IMR-90 (cell line): Measurements from ENCODE around the gene DISC1. TPM values are rescaled to one million over a fixed set of nuclear protein-coding genes. Genes with fewer than 3 reads are reported as not detected.

Experiments
- ATAC-seq: fragments of 200-7000 bp; cut with Tn5 transposase; 2 replicates; pipeline ENCODE4 v1.9.1; 2020; ENCODE audit warnings: low read depth, mild to moderate bottlenecking, moderate library complexity
- BruUV-seq: library from RNA; stranded (reverse); fragments of 400-500 nt; replicated peaks from 2 replicates; lab custom pipeline; 2021; lab: Mats Ljungman, UMichigan
- CTCF ChIA-PET: fragments of 300-600 bp; formaldehyde crosslinking; extraction: SDS; loops from one replicate; lab custom pipeline; 2021; ENCODE audit warnings: antibody characterized with exemption; lab: Yijun Ruan, JAX
- POLR2A ChIA-PET: fragments of 300-600 bp; sonication (Branson Sonifier 250); formaldehyde crosslinking; loops from one replicate; lab custom pipeline; 2022; ENCODE audit warnings: antibody characterized with exemption; ENCODE audit not compliant: unreplicated experiment; lab: Charles Lee
- DNase-seq: peaks from one replicate; pipeline ENCODE4 v3.0.0; 2013
- H2AFZ ChIP-seq: replicated peaks from 2 replicates; pipeline ENCODE3; 2013; ENCODE audit warnings: low read length, mild to moderate bottlenecking; ENCODE audit not compliant: poor library complexity
- H2AK5ac ChIP-seq: 2 replicates; pipeline ENCODE4 v1.6.1; 2013; ENCODE audit warnings: low read depth, low read length, inconsistent platforms
- H2AK9ac ChIP-seq: replicated peaks from 2 replicates; pipeline ENCODE3; 2013; ENCODE audit warnings: mild to moderate bottlenecking, low read depth, low read length, moderate library complexity; ENCODE audit not compliant: poor library complexity
- H2BK120ac ChIP-seq: 2 replicates; pipeline ENCODE4 v1.6.1; 2013; ENCODE audit warnings: low read depth, low read length, inconsistent platforms
- H2BK15ac ChIP-seq: 3 replicates; pipeline ENCODE4 v1.6.1; 2013; ENCODE audit warnings: low read depth, low read length, inconsistent platforms
- H2BK20ac ChIP-seq: 2 replicates; pipeline ENCODE4 v1.6.1; 2013; ENCODE audit warnings: low read depth, mild to moderate bottlenecking, inconsistent platforms, low read length, moderate library complexity
- H2BK5ac ChIP-seq: 2 replicates; pipeline ENCODE4 v1.6.1; 2013; ENCODE audit warnings: mild to moderate bottlenecking, low read depth, low read length, inconsistent platforms; ENCODE audit not compliant: poor library complexity, severe bottlenecking
- H3K14ac ChIP-seq: replicated peaks from 2 replicates; pipeline ENCODE4 v1.6.1; 2013; ENCODE audit warnings: low read depth, low read length, inconsistent platforms
- H3K18ac ChIP-seq: 2 replicates; pipeline ENCODE4 v1.6.1; 2013; ENCODE audit warnings: low read depth, low read length, control low read depth
- H3K23ac ChIP-seq: 2 replicates; pipeline ENCODE4 v1.6.1; 2013; ENCODE audit warnings: low read depth, low read length, inconsistent platforms
- H3K27ac ChIP-seq: 2 replicates; pipeline ENCODE4 v1.5.1; 2013; ENCODE audit warnings: mild to moderate bottlenecking, control low read depth, low read length; ENCODE audit not compliant: insufficient read depth
- H3K27me3 ChIP-seq: 2 replicates; pipeline ENCODE4 v1.6.1; 2013; ENCODE audit warnings: low read length; ENCODE audit not compliant: control insufficient read depth, insufficient read depth
- H3K36me3 ChIP-seq: 2 replicates; pipeline ENCODE4 v1.6.1; 2013; ENCODE audit warnings: low read length, mixed read lengths; ENCODE audit not compliant: control insufficient read depth, insufficient read depth
- H3K4ac ChIP-seq: 2 replicates; pipeline ENCODE4 v1.6.1; 2013; ENCODE audit warnings: low read depth, low read length, inconsistent platforms
- H3K4me1 ChIP-seq: 2 replicates; pipeline ENCODE4 v1.6.1; 2013; ENCODE audit warnings: low read length, mixed read lengths; ENCODE audit not compliant: control insufficient read depth, insufficient read depth
- H3K4me2 ChIP-seq: 2 replicates; pipeline ENCODE4 v1.6.1; 2013; ENCODE audit warnings: low read depth, mild to moderate bottlenecking, control low read depth, low read length, moderate library complexity
- H3K4me3 ChIP-seq: 2 replicates; pipeline ENCODE4 v1.5.1; 2013; ENCODE audit warnings: low read depth, mild to moderate bottlenecking, control low read depth, low read length, moderate library complexity; ENCODE audit not compliant: insufficient read depth
- H3K56ac ChIP-seq: 2 replicates; pipeline ENCODE4 v1.6.1; 2013; ENCODE audit warnings: low read length, inconsistent platforms; ENCODE audit not compliant: insufficient read depth; ENCODE audit errors: extremely low read depth
- H3K79me1 ChIP-seq, 2 experiments: 2 replicates each; pipeline ENCODE4 v1.6.1; 2013; ENCODE audit warnings: low read length in 2 of 2, inconsistent platforms in 1 of 2, low read depth in 1 of 2
- H3K9ac ChIP-seq: 2 replicates; pipeline ENCODE4 v1.6.1; 2013; ENCODE audit warnings: low read depth, low read length, control low read depth
- H3K9me1 ChIP-seq: 2 replicates; pipeline ENCODE4 v1.6.1; 2013; ENCODE audit warnings: low read length, inconsistent platforms; ENCODE audit not compliant: insufficient read depth
- H3K9me3 ChIP-seq: 2 replicates; pipeline ENCODE4 v1.6.1; 2013; ENCODE audit warnings: low read length; ENCODE audit not compliant: control insufficient read depth, insufficient read depth
- H4K20me1 ChIP-seq: 2 replicates; pipeline ENCODE4 v1.6.1; 2013; ENCODE audit warnings: low read length, inconsistent platforms; ENCODE audit not compliant: insufficient read depth
- H4K5ac ChIP-seq: 2 replicates; pipeline ENCODE4 v1.6.1; 2013; ENCODE audit warnings: mild to moderate bottlenecking, low read depth, low read length, control low read depth
- H4K8ac ChIP-seq, 2 experiments: 2 replicates each; pipeline ENCODE4 v1.6.1; 2013; ENCODE audit warnings: low read depth in 2 of 2, low read length in 2 of 2, control low read depth in 1 of 2, inconsistent platforms in 1 of 2
- H4K91ac ChIP-seq: 2 replicates; pipeline ENCODE4 v1.6.1; 2013; ENCODE audit warnings: low read depth, low read length, inconsistent platforms; ENCODE audit not compliant: insufficient read depth
- BHLHE40 ChIP-seq: fragments of 150-350 bp; IDR thresholded peaks from 2 replicates; pipeline ENCODE4 v1.6.1; 2016; ENCODE audit warnings: mild to moderate bottlenecking, low read depth, low read length
- CHD1 ChIP-seq: IDR thresholded peaks from 2 replicates; pipeline ENCODE4 v1.6.1; 2012; ENCODE audit warnings: low read depth, low read length, improper control_type of control experiment
- CTCF ChIP-seq: conservative IDR thresholded peaks from 2 replicates; pipeline ENCODE4 v1.5.1; 2012; ENCODE audit warnings: mild to moderate bottlenecking, low read depth, low read length, improper control_type of control experiment
- MAFK ChIP-seq: IDR thresholded peaks from 2 replicates; pipeline ENCODE4 v1.6.1; 2012; ENCODE audit warnings: low read depth, low read length, improper control_type of control experiment
- MAZ ChIP-seq: IDR thresholded peaks from 2 replicates; pipeline ENCODE4 v1.6.1; 2012; ENCODE audit warnings: low read depth, mild to moderate bottlenecking, low read length, improper control_type of control experiment, moderate library complexity, borderline replicate concordance
- MXI1 ChIP-seq: IDR thresholded peaks from 2 replicates; pipeline ENCODE4 v1.6.1; 2012; ENCODE audit warnings: low read depth, mild to moderate bottlenecking, low read length, moderate library complexity, borderline replicate concordance
- NFE2L2 ChIP-seq: fragments of 150-350 bp; IDR thresholded peaks from 2 replicates; pipeline ENCODE4 v1.6.1; 2016; ENCODE audit warnings: low read depth, mild to moderate bottlenecking, low read length
- POLR2A ChIP-seq: IDR thresholded peaks from 2 replicates; pipeline ENCODE4 v1.6.1; 2012; ENCODE audit warnings: mild to moderate bottlenecking, low read depth, low read length
- RAD21 ChIP-seq: IDR thresholded peaks from 2 replicates; pipeline ENCODE4 v1.6.1; 2012; ENCODE audit warnings: low read length, improper control_type of control experiment
- RCOR1 ChIP-seq: IDR thresholded peaks from 2 replicates; pipeline ENCODE4 v1.6.1; 2012; ENCODE audit warnings: mild to moderate bottlenecking, low read length, improper control_type of control experiment; ENCODE audit not compliant: insufficient replicate concordance
- RFX5 ChIP-seq: IDR thresholded peaks from 2 replicates; pipeline ENCODE4 v1.8.0; 2012; ENCODE audit warnings: low read depth, mild to moderate bottlenecking, low read length, moderate library complexity
- SMC3 ChIP-seq: fragments of 150-350 bp; IDR thresholded peaks from 2 replicates; pipeline ENCODE4 v1.6.1; 2016; ENCODE audit warnings: low read depth, mild to moderate bottlenecking, antibody characterized with exemption, low read length, moderate library complexity
- USF2 ChIP-seq: fragments of 150-350 bp; IDR thresholded peaks from 2 replicates; pipeline ENCODE4 v1.6.1; 2017; ENCODE audit warnings: mild to moderate bottlenecking, antibody characterized with exemption, low read length, low read depth
- WGBS, 2 experiments: methylation state at CpG; one replicate each; pipeline versions ENCODE4 v1.1.5 to v1.1.7; 2013; ENCODE audit warnings: missing lambda C conversion rate in 2 of 2; ENCODE audit not compliant: insufficient read length in 1 of 2; ENCODE audit errors: extremely low coverage in 2 of 2; 5-methylcytosine and 5-hydroxymethylcytosine counted together
- dilution Hi-C: fragments of 300-500 bp; cut with HindIII; formaldehyde crosslinking; loops from one replicate; pipeline ENCODE4 v1.14.3; 2018; ENCODE audit warnings: low sequenced_read_pairs; ENCODE audit not compliant: unreplicated experiment
- in situ Hi-C: fragments of 300-500 bp; cut with MboI; formaldehyde crosslinking; loops from 3 replicates; pipeline ENCODE4 v1.14.3; 2019; ENCODE audit warnings: low sequenced_read_pairs, inconsistent platforms, mixed read lengths
- intact Hi-C: fragments of 100-400 bp; cut with micrococcal nuclease; formaldehyde crosslinking; loops from 2 replicates; pipeline ENCODE4 v1.10.0; 2022
- polyA plus RNA-seq, 3 experiments: library from polyadenylated mRNA; depleted of rRNA; stranded (reverse); fragments of >200 nt; gene quantifications; 2 replicates each; pipeline ENCODE4 v1.2.3, GENCODE V29; 2012; ENCODE audit warnings: low replicate concordance in 1 of 3
- total RNA-seq: library from RNA; depleted of rRNA; stranded (reverse); fragments of >200 nt; gene quantifications from 2 replicates; pipeline ENCODE4 v1.2.3, GENCODE V29; 2012

DISC1 gene
- total and polyA plus RNA-seq, 2 of the 4 experiments (the other 2 are of a cell fraction), result 2.2 to 7.0 TPM

GRCh38 chr1:231665101-231665500, 38.5 kb downstream of the DISC1 start:
- H3K23ac ChIP-seq, result peak overlapping the region; percentile 5; the same call in 1 of the 2 replicates
- H3K14ac ChIP-seq, result 0 out of 2 replicates have a peak overlapping the region, but pooled peaks have one; percentile 14
- ChIA-PET CTCF (no interaction called here), POLR2A (no interaction called here)
- H3K27ac ChIP-seq, result no peak overlapping the region
- H4K20me1 ChIP-seq, result no peaks in the 10 kb centered on the region
- H4K8ac ChIP-seq, result no peak overlapping the region
- no peak overlapping the region for H2AK5ac ChIP-seq
- peaks cover 3 to 6% of the 10 kb centered on the region in 2 experiments; a peak in 2 of 4 replicates for H3K79me1 ChIP-seq
- H3K9ac ChIP-seq, result no peak overlapping the region
- no peak overlapping the region for H2BK5ac ChIP-seq
- in situ Hi-C loops, result no loop called here
- no peak overlapping the region for H4K91ac ChIP-seq
- H2AK9ac ChIP-seq, result no peak overlapping the region
- H4K5ac ChIP-seq, result no peak overlapping the region
- no peak overlapping the region for H3K4ac ChIP-seq
- peaks cover 3% of the 10 kb centered on the region for H3K4me1 ChIP-seq
- ATAC-seq (no peak; the same call in 1 of the 2 replicates), DNase-seq (no peak)
- H3K9me3 ChIP-seq, result no peaks in the 10 kb centered on the region
- WGBS, 2 experiments, result no CpG with 5 or more reads among the region's 5 CpGs
- peaks cover 3% of the 10 kb centered on the region; the same call in 1 of the 2 replicates for H3K9me1 ChIP-seq
- no peak overlapping the region for H2AFZ ChIP-seq
- peak overlapping the region; percentile 34; the same call in 1 of the 2 replicates for H3K4me2 ChIP-seq
- H3K18ac ChIP-seq, result peak overlapping the region; percentile 58; the same call in 1 of the 2 replicates
- H3K4me3 ChIP-seq, result no peak overlapping the region
- no peak overlapping the region for H2BK20ac ChIP-seq
- TF ChIP-seq CHD1 (no peak), RFX5 (no peak), NFE2L2 (no peak), RAD21 (no peak), SMC3 (no peak), POLR2A (no peak), RCOR1 (no peak), BHLHE40 (no peak), MAFK (no peak), USF2 (no peak), MXI1 (no peak), MAZ (no peak), CTCF (no peak)
- intact Hi-C loops, result no loop called here
- no peak overlapping the region for H2BK120ac ChIP-seq
- dilution Hi-C loops, result no loop called here
- no peaks in the 10 kb centered on the region for H3K27me3 ChIP-seq
- no peaks in the 10 kb centered on the region for H3K36me3 ChIP-seq
- no TSS peak for BruUV-seq
- H3K56ac ChIP-seq, result no peak overlapping the region
- H2BK15ac ChIP-seq, result no peak overlapping the region
